SK-MEL-5 (cell line): ENCODE measurements around the gene TAS2R42. TPM values are rescaled to one million over a fixed set of nuclear protein-coding genes. Genes with fewer than 3 reads are reported as not detected.

Experiments
- DNase-seq: peaks from one replicate; pipeline ENCODE4 v3.0.0-alpha.2; 2016; ENCODE audit warnings: low read depth, low spot score
- in situ Hi-C: cut with HindIII; loops from 2 replicates; pipeline ENCODE4 v1.10.0; 2016; ENCODE audit warnings: low sequenced_read_pairs, high pct_unique_total_duplicates, low pct_unique_long_range_greater_than_20kb
- polyA plus RNA-seq, 2 experiments: library from polyadenylated mRNA; depleted of rRNA; stranded (reverse); fragments of >200 nt; gene quantifications; 2 replicates each; pipeline ENCODE4 v1.2.3, GENCODE V29; 2015
- total RNA-seq: library from RNA; depleted of rRNA; stranded (reverse); fragments of >200 nt; shearing (Covaris generic); gene quantifications from 2 replicates; pipeline ENCODE4 v1.2.3, GENCODE V29; 2014; rRNA removed

Gene TAS2R42
- not detected in 2 replicates for total RNA-seq
- polyA plus RNA-seq (2015; cell fraction: cytosol; rRNA removed) = not detected in 2 replicates
- polyA plus RNA-seq (2015; cell fraction: nucleus; rRNA removed) = 0.37 TPM in 1 of 2 replicates, not detected in the other

GRCh38 chr12:11186837-11187236 is at the start of gene TAS2R42:
TAS2R42 (minus strand) TSS chr12:11186937; CDS start chr12:11186937, 0 bp downstream.
- in situ Hi-C loops = no loop called here
- no peak for DNase-seq

- in situ Hi-C loops = loop anchor here (25.0 kb wide), 1 partner anchor 254 kb away; no protein-coding TSS in a partner anchor
- no peak for DNase-seq
Measured at GRCh38 chr12:11233532-11233931, 46.8 kb upstream of the TAS2R42 start.

- in situ Hi-C loops = loop anchor here (25.0 kb wide), 1 partner anchor 259 kb away; no protein-coding TSS in a partner anchor
- peak; percentile 85 for DNase-seq
Measured at GRCh38 chr12:11228296-11228879, 41.7 kb upstream of the TAS2R42 start.

- DNase-seq = peak; percentile 89
- in situ Hi-C loops = loop anchor here (25.0 kb wide), 1 partner anchor 260 kb away; no protein-coding TSS in a partner anchor
Measured at GRCh38 chr12:11227373-11227772, 40.6 kb upstream of the TAS2R42 start.

- in situ Hi-C loops = no loop called here
- peak; percentile 66 for DNase-seq
Measured at GRCh38 chr12:11209113-11209512, 22.4 kb upstream of the TAS2R42 start.

GRCh38 chr12:11204173-11204572 is 17.4 kb upstream of the TAS2R42 start:
- DNase-seq = no peak
- in situ Hi-C loops = no loop called here

GRCh38 chr12:11202811-11203210 is 16.1 kb upstream of the TAS2R42 start:
- DNase-seq = no peak
- in situ Hi-C loops = no loop called here

GRCh38 chr12:11183011-11183410 is 3.7 kb downstream of the TAS2R42 start:
- no peak for DNase-seq
- in situ Hi-C loops = no loop called here

- in situ Hi-C loops = no loop called here
- no peak for DNase-seq
Measured at GRCh38 chr12:11182529-11182928, 4.2 kb downstream of the TAS2R42 start.

GRCh38 chr12:11178250-11178649 is 8.5 kb downstream of the TAS2R42 start:
- in situ Hi-C loops = no loop called here
- DNase-seq = no peak

GRCh38 chr12:11174022-11174421 is 12.7 kb downstream of the TAS2R42 start:
- peak; percentile 69 for DNase-seq
- in situ Hi-C loops = no loop called here

- in situ Hi-C loops = no loop called here
- peak; percentile 20 for DNase-seq
Measured at GRCh38 chr12:11171969-11172675, 14.6 kb downstream of the TAS2R42 start.

GRCh38 chr12:11171145-11171968 is 15.4 kb downstream of the TAS2R42 start, which contains the start of gene SMIM10L1:
SMIM10L1 (plus strand) TSS chr12:11171194; CDS start chr12:11171357, 163 bp downstream.
- in situ Hi-C loops = no loop called here

GRCh38 chr12:11170810-11171144 is 16.0 kb downstream of the TAS2R42 start:
- in situ Hi-C loops = no loop called here
- DNase-seq = no peak

More at GRCh38 chr12:11171145-11171968, 15.4 kb downstream of the TAS2R42 start, which contains the start of gene SMIM10L1:
- peak; percentile 95 for DNase-seq

- DNase-seq = no peak
- in situ Hi-C loops = no loop called here
Measured at GRCh38 chr12:11166300-11166699, 20.4 kb downstream of the TAS2R42 start.

GRCh38 chr12:11164384-11164783 is 22.4 kb downstream of the TAS2R42 start:
- in situ Hi-C loops = no loop called here
- DNase-seq = no peak

- in situ Hi-C loops = no loop called here
- DNase-seq = peak; percentile 20
Measured at GRCh38 chr12:11162502-11162901, 24.2 kb downstream of the TAS2R42 start.

GRCh38 chr12:11158885-11159444 is 27.8 kb downstream of the TAS2R42 start:
- in situ Hi-C loops = no loop called here
- DNase-seq = no peak
